Effector memory CD4-positive, alpha-beta T cell (primary cell): ENCODE data around the gene DAD1.
A peak's percentile ranks its signal among the peaks of the same experiment; 100 is the strongest.

Experiments used
- DNase-seq, 3 donors: peaks; one replicate each; pipeline ENCODE4 v3.0.0-alpha.2; 2020
- H3K27ac ChIP-seq: 2 replicates; pipeline ENCODE4 v1.7.0; 2013; ENCODE audit warnings: mild to moderate bottlenecking, low read length, moderate library complexity; ENCODE audit not compliant: insufficient read depth, poor library complexity, severe bottlenecking
- H3K27me3 ChIP-seq: replicated peaks from 2 replicates; pipeline ENCODE4 v1.7.0; 2013; ENCODE audit warnings: mild to moderate bottlenecking, low read length; ENCODE audit not compliant: insufficient read depth, control insufficient read depth, poor library complexity, severe bottlenecking
- H3K36me3 ChIP-seq: 2 replicates; pipeline ENCODE4 v1.7.0; 2013; ENCODE audit warnings: mild to moderate bottlenecking, low read length, moderate library complexity; ENCODE audit not compliant: control insufficient read depth, insufficient read depth
- H3K4me1 ChIP-seq: 2 replicates; pipeline ENCODE4 v1.7.0; 2013; ENCODE audit warnings: low read length, mild to moderate bottlenecking; ENCODE audit not compliant: control insufficient read depth, insufficient read depth, poor library complexity, severe bottlenecking
- H3K4me3 ChIP-seq: 2 replicates; pipeline ENCODE4 v1.7.0; 2013; ENCODE audit warnings: low read length, low read depth, mild to moderate bottlenecking; ENCODE audit not compliant: insufficient read depth, poor library complexity, severe bottlenecking
- H3K9me3 ChIP-seq: 2 replicates; pipeline ENCODE4 v1.7.0; 2013; ENCODE audit warnings: mild to moderate bottlenecking, low read length, moderate library complexity; ENCODE audit not compliant: control insufficient read depth

The DAD1 gene

GRCh38 chr14:22540811-22541360 is 48.1 kb downstream of the DAD1 start:
- H3K4me1 ChIP-seq = peaks cover 97% of the 10 kb centered on the region

GRCh38 chr14:22540293-22540692 is 48.7 kb downstream of the DAD1 start:
- Histone ChIP-seq H3K9me3 (no peaks in the 10 kb centered on the region), H3K36me3 (peaks cover 70% of the 10 kb centered on the region), H3K27ac (peak overlapping the region; percentile 99), H3K27me3 (no peaks in the 10 kb centered on the region), H3K4me1 (peaks cover 96% of the 10 kb centered on the region), H3K4me3 (peak overlapping the region; percentile 16)
- DNase-seq = no peak

More at GRCh38 chr14:22540811-22541360, 48.1 kb downstream of the DAD1 start:
- Histone ChIP-seq H3K27me3 (no peaks in the 10 kb centered on the region), H3K9me3 (no peaks in the 10 kb centered on the region), H3K4me3 (peak overlapping the region; percentile 16), H3K27ac (peak overlapping the region; percentile 99), H3K36me3 (peaks cover 76% of the 10 kb centered on the region)
- no peak for DNase-seq

GRCh38 chr14:22539831-22540230 is 49.2 kb downstream of the DAD1 start:
- Histone ChIP-seq H3K27ac (peak overlapping the region; percentile 99), H3K27me3 (no peaks in the 10 kb centered on the region), H3K9me3 (no peaks in the 10 kb centered on the region), H3K4me1 (peaks cover 96% of the 10 kb centered on the region), H3K4me3 (peak overlapping the region; percentile 16), H3K36me3 (peaks cover 65% of the 10 kb centered on the region)
- no peak for DNase-seq

GRCh38 chr14:22538671-22539228 is 50.3 kb downstream of the DAD1 start:
- Histone ChIP-seq H3K27ac (peak overlapping the region; percentile 99), H3K4me1 (peaks cover 95% of the 10 kb centered on the region), H3K9me3 (no peaks in the 10 kb centered on the region), H3K27me3 (no peaks in the 10 kb centered on the region), H3K36me3 (peaks cover 64% of the 10 kb centered on the region), H3K4me3 (peak overlapping the region; percentile 16)
- no peak for DNase-seq

GRCh38 chr14:22537436-22538310 is 51.4 kb downstream of the DAD1 start:
- Histone ChIP-seq H3K4me3 (peak overlapping the region; percentile 16), H3K9me3 (no peaks in the 10 kb centered on the region), H3K27me3 (no peaks in the 10 kb centered on the region), H3K36me3 (peaks cover 67% of the 10 kb centered on the region), H3K27ac (peak overlapping the region; percentile 99), H3K4me1 (peaks cover 93% of the 10 kb centered on the region)
- DNase-seq = no peak

GRCh38 chr14:22536853-22537338 is 52.1 kb downstream of the DAD1 start:
- peaks cover 93% of the 10 kb centered on the region for H3K4me1 ChIP-seq
- H3K4me3 ChIP-seq = peak overlapping the region; percentile 28
- H3K9me3 ChIP-seq = no peaks in the 10 kb centered on the region
- DNase-seq = peak; percentile 66 to 81 (median 69)
- peak overlapping the region; percentile 99 for H3K27ac ChIP-seq
- peaks cover 62% of the 10 kb centered on the region for H3K36me3 ChIP-seq
- no peaks in the 10 kb centered on the region for H3K27me3 ChIP-seq

- H3K27ac ChIP-seq = peak overlapping the region; percentile 99
- DNase-seq = no peak
- peak overlapping the region; percentile 28 for H3K4me3 ChIP-seq
- H3K36me3 ChIP-seq = peaks cover 53% of the 10 kb centered on the region
- H3K4me1 ChIP-seq = peaks cover 93% of the 10 kb centered on the region
- no peaks in the 10 kb centered on the region for H3K27me3 ChIP-seq
- H3K9me3 ChIP-seq = no peaks in the 10 kb centered on the region
Observed at GRCh38 chr14:22535916-22536315, 53.1 kb downstream of the DAD1 start.

GRCh38 chr14:22535126-22535525 is 53.9 kb downstream of the DAD1 start:
- Histone ChIP-seq H3K4me1 (peaks cover 93% of the 10 kb centered on the region), H3K4me3 (peak overlapping the region; percentile 11), H3K9me3 (no peaks in the 10 kb centered on the region), H3K27ac (peak overlapping the region; percentile 99), H3K27me3 (no peaks in the 10 kb centered on the region), H3K36me3 (peaks cover 50% of the 10 kb centered on the region)
- no peak for DNase-seq

- no peak for DNase-seq
- H3K9me3 ChIP-seq = no peaks in the 10 kb centered on the region
- H3K36me3 ChIP-seq = peaks cover 50% of the 10 kb centered on the region
- H3K4me3 ChIP-seq = peak overlapping the region; percentile 11
- no peaks in the 10 kb centered on the region for H3K27me3 ChIP-seq
- H3K4me1 ChIP-seq = peaks cover 93% of the 10 kb centered on the region
- peak overlapping the region; percentile 99 for H3K27ac ChIP-seq
Observed at GRCh38 chr14:22534547-22534946, 54.5 kb downstream of the DAD1 start.
